Measurements from ENCODE around the gene MORN5.

The MORN5 gene

DNA sequence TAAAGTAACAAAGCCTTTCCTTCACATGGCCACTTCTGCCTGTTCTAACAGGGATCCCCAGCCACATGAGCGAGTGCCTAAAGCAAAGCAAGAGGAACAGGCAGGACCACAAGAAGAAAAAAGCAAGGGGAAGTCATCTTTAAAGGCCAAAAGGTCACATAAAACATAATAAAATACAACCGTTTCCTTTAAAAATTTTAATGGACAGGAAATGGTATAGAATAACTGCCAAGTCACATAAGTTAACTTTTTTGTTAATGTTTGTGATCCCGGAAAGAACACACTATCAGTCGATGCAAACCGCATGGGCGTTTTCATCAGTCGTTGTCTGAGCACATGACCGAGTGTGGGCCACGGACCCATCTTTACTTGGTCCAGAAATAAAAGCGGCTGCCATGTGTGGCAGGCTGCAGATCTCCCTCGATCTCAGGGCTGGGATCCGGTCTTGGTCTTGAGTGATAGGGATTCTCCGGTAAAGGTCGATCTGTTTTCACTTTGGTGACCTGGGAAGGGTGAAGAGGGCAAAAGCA is 15.8 kb upstream of the MORN5 start:
- no peak for DNase-seq (ENCODE audit: low read depth)

DNA sequence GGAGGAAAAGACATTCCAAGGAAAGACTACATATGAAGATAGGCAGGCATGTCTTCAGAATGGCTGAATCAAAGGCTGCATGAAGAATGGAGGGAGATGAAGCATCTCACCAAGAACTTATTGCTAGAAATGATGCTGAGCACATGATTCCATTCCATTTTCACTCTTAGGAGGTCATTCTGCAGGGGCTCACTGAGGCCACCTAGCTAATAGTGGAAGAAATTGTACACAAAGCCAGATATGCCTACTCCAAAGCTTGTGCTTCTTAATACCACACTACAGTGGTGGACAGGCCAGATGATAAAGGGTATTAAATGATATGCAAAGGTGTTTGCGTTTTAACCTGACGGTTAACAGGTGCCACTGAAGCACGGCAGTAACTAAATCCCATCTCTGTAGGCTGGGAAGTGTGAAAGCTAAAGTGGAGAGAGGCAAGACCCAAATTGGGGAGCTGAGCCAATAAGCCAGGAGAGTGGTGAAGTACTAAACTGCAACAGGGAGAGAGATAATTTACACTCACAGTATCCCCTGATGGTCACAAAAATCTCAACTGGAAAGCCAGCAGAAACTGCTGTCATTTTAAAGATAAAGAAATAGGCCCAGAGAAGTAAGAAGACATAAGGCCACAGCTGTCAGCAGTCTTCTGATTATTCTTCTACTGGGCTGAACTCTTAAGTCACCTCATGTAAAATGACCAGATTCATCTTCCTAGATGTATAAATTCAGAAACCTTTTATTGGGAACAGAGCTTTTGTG is 14.7 kb upstream of the MORN5 start:
- DNase-seq (ENCODE audit: low read depth): no peak

DNA sequence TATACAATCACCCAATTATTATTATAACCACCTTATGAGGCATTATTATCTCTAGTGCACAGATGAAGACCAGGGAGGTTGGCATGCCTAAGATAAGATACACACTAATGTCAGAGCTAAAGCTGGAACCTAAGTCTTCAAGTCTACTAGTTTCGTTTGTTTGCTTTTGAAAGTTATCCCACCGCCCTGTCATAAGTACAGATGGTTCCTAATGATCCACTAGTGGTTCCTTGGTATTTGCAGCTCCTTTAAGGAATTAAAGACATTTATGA is 14.2 kb upstream of the MORN5 start:
- DNase-seq (ENCODE audit: low read depth): no peak

DNA sequence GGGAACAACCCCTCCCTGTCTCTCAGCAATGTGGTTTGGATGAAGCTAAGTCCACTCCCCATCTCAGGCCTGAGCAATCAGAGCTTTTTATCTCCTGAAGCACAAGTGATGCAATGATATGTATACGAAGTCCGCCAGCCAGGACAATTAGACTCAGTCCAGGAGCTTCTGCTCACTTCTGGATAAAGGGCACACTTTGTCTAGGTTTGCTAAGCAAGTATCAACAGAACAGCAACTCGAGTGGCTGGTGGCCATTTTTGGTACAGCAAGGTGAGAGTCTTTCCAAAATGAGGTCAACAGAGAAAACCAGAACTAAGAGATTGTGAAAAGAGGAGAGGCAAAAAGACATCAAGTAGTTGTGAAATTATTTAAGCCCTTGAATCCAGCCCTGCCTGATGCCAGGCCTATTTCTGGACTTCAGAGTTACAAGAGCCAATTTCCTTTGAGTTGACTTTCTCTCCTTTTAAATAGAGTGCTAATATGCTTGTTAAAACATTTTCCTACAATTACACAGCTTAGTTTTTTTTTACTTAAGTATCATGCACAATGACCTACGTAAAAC is 8.4 kb upstream of the MORN5 start:
- DNase-seq (ENCODE audit: low read depth): no peak

DNA sequence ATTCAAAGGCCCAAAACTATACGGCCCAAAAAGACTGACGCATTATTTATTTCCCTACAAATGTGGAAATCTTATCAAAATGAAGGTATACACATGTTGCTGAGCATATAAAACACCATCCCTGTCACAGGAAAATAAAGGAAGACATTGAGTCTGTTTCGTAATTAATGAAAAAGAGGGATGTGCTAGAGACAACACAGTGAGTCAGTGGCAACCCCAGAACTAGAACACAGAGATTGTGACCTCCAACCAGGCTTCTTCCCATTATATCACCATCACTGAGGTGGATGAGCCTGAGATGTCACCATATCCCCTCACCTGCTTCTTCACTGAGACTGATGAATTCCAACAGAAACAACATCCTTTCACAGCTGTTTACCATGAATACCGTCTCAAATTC is 3.9 kb upstream of the MORN5 start:
- no peak for DNase-seq (ENCODE audit: low read depth)

DNA sequence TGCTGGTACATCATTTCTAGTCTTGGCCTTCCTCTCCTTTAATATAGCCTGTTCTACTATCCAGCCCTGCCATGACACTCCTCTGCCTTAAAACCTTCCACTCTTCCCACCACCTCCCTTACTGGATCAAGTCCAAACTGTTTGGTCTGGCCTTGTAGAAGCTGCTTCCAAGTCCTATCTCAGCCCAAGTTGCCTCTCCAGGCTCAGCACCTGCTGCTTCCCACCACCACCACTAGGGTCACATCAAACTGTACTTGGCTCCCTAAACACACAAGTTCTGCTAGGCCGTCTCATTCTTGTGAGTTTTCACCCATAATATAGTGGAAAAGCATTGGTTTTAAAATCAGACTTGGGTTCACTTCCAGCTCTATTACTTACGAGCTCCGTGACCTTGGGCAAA is 1.5 kb upstream of the MORN5 start:
- DNase-seq (ENCODE audit: low read depth): peak; percentile 3

DNA sequence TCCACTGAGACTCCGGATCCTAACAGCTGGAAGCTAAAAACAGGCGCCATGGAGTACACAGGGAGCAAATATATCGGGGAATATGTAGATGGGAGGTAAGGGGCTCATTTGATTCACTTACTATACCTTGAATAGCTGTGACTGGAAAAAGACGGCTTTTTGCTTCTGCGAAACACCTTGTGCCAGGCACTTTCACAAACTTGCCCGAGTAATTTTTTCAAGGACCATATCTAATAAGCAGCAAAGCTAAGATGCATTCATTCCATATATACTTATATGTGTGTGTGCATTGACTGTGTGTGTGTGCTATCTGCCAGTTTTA is 178 bp downstream of the MORN5 start:
- DNase-seq (ENCODE audit: low read depth): no peak

DNA sequence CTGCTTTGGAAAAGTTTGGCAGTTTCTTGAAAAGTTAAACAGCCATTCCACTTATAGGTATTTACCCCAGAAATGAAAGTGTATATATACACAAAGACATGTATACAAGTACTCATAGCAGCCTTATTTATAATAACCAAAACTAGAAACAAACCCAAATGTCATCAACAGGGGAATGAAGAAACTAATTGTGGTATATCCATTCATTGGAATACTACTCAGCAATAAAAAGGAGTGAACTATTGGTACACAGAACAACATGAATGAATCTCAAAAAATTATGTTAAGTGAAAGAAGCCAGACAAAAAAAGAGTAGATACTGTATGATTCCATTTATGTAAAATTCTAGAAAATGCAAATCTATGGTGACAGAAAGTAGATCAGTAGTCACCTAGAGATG is 2.7 kb downstream of the MORN5 start:
- no peak for DNase-seq (ENCODE audit: low read depth)

DNA sequence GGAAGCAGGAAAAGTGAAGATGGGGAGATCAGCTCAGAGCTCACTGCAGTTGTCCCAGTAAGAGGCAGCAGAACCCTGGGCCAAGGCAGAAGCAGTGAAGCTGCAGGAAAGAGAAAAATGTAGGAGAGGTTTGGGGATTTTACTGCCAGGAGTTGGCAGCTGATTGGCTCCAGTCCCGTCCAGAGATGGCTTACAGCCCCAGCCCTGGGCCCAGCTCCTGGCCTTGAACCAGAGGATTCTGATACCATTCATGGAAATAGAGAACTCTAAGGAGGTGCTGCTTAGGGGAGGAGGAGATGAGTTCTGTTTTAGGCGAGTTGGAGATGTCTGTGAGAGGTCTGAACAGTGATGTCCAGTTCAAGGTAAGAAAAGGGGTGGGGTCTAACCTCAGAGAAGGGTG is 4.6 kb downstream of the MORN5 start:
- no peak for DNase-seq (ENCODE audit: low read depth)

DNA sequence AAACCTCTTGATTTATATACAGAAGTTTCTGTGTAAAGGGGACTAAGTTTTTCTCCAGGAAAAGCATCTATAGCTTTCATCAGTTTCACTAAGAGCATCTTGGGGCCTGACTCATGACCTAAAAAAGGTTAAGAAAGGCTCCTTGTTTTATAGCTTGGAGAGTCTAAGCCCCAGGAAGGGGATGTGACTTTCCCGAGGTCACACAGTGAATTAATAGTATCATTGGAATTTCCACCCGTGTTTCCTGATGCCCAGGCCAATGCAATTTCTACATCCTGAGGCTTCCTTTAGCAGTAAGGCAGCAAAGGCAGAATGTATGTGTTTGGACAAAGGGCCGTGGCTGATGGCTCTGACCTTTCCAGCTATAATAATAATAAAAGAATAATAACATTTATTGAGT is 8.6 kb downstream of the MORN5 start:
- DNase-seq (ENCODE audit: low read depth): no peak

DNA sequence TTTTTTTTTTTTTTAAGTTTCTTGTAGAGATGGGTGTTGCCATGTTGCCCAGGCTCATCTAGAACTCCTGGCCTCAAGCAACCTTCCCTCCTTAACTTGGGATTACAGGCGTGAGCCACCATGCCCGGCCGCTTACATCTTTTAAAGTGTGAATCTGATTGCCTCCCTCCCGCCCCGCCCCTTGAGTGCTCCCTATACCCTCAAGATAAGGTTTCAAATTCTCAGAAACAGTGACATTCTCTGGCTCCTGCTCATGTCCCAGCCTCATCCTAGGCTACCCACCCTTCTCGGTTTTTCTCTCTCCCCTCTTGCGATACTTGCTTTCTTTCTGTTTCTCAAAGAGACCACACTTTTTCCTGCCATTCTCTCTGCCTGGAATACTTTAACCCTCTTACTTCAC is 12.4 kb downstream of the MORN5 start:
- DNase-seq (ENCODE audit: low read depth): no peak

DNA sequence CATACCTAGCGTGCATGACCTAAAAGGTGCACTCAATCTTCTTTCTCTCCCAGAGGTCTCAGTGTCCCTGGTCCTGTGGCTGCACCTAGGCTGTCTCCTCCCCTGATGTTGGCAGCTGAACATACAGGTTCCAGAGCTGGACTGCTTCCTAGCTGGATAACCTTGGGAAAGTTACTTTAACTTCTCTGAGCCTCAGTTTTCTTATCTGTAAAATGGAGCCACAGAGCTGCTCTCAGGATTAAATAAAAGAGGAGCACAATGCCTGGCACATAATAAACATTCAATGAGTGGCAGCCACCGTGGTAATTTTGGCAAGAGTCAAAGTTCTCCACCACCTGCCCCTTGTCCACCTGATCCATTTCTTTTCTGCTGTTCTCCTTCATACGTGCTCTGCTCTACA is 14.0 kb downstream of the MORN5 start:
- no peak for DNase-seq (ENCODE audit: low read depth)

DNA sequence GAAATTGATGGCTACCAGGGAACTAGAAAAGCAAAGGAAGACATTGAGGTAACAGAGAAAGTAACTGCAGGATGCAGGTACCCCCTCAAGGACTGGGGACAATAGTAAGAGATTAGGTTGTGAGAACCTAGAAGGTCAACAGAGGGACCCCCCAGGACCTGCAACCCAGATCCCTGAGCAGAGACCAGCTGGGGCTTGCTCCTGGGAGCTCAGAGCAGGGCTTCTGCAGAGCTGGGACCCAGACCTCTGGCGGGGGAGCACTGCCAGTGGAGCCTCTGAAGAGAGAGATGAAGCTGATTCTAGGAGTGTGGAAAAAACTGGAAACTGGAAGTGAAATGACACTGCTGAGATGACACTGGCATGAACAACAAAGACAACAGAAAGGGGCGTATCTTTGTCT is 17.2 kb downstream of the MORN5 start:
- DNase-seq (ENCODE audit: low read depth): no peak

DNA sequence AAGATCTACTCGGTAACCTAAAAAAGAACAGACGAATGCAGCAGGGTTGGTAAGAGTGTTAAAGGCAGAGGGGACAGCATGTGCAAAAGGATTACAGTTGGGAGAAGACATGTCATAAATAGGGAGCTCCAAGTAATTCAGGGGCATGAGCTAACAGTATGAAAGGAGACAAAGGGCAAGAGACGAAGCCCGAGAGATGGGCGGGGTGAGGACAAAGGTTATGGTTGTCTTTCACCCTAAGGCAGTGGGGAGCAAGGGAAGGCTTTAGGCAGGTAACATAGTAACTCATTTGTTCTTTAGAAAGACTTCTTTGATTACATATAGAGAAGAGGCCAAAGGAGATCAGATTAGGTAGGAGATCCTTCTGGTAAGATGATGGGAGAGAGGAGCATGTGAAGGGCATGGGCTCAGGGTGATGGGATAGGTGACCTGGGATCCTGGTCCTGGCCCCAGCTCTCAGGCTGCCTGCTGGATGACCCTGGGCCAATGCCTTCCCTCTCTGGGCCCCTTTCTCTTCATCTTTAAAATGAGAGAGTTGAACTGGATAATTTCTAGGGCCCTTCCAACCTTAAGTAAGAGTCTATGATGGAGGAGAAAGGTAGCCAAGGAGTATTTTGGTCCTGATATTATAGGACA is 19.5 kb downstream of the MORN5 start:
- no peak for DNase-seq (ENCODE audit: low read depth)

DNA sequence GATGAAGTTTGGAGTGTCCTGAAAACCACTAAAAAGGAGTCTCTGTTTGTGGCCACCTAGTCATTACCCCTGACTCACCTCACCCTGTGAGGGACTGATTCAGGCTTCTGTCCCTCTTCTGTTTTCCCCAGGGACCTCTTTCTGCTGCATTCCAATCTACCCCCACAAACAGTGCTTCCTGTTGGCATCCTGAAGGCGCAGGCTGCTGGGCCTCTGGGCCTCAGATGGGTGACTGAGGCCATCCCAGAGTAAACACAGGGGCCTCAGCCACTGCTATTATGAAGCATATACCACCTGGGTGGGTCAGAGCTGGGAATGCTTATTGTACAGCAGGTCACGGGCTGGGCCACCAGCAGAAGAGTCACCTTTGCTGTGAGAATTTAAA is 20.0 kb downstream of the MORN5 start:
- no peak for DNase-seq (ENCODE audit: low read depth)

DNA sequence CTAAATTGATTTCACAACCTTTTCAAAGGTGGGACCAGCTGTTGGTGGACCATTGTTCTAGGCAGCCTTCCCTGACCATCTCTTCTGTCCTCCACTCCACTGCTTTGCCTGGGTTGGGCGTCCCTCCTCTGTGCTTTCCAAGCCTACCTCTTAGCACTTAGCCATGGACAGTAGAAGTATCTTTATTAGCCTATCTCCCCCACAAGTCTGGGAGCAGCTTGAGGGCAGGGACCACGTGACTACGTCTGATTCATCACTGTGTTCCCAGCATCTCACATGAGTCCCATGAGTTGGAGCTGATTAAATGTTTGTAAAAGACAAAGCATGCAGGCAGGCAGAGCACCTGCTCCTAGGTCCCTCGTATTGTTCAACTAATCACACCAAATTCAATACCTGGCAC is 20.9 kb downstream of the MORN5 start:
- DNase-seq (ENCODE audit: low read depth): no peak

DNA sequence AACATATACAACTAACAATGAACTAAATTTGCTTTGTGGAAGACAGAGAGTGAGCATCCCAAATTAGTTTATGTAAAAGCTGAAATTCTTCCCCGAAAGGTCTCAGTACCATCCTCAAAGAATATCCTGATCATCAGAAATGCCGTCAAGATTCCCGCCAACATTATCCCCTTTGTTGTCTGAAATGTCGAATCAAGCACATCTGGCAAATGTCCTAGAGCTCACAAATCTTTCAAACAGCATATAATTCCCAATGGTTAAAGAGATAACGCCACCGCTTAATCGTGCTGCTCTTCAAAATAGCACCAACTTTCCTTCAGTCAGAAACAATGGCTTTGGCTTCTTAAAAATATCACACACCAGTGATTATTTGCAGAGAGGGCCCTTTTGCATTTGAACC is 23.8 kb downstream of the MORN5 start:
- DNase-seq (ENCODE audit: low read depth): no peak

DNA sequence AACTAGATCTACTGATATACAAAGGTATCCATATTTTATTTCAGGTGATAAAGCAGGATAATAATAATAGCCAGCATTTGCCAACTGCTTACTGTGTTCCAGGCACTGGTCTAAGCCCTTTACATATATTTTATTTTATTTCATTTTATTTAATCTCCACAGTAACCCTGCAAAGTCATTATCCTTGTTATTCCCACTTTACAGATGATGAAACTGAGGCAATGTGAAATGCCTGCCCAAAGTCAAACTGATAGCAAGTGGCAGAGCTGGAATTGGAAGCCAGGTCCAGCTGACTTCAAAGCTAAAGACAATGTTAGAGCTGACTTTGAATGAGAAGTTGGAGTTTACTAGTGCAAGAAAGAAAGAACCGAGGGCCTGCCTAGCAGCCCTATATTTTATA is 24.8 kb downstream of the MORN5 start:
- DNase-seq (ENCODE audit: low read depth): no peak

DNA sequence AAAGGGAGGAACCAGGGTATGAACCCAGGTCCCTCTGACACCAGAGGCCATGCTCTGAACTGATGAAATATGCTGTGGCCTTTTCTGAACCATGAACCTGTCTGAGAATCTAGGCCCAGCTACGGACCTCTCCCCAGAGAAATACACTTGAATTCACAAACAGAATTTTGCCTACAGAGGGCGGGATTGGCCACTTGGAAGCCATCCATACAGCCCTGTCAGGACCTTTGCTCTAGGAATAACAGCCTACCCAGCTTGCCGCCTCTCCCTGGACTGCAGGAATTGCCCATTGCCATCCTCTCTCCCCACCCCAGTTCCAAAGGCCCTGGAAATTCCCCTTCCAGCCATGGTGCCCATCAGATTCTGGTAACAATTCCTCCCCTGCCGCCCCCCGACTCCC is 26.6 kb downstream of the MORN5 start:
- no peak for DNase-seq (ENCODE audit: low read depth)

DNA sequence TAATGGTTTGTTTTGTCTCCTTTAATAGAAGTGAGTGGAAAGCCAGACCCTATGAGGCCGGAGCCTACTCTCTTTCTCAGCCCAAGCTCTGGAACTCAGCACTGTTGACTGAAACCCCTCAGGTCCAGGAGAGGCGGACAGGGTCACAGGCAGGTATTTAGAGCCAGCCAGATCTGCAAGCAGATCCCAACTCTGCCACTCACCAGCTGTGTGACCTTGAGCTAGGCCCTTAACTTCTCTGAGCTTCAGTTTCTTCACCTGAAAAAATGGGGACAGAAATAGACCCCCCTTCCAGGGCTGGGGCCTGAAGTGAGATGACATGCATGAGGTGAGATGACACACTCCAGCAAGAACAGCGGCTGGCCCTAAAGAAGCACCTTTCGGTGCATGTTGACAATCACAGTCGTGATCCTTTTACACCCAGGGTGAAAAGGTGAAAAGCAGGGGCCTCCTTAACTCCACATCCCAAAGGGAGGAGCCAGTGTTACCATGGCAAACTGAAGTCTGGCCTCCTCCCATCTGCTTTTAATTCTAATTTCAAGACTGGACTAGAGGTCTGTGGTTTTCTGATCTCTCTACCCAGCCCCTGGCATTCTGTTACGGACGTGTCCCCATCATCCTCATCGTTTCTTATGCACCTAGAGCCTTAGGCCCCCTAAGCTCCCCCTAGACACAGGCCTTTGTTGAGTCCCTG is 27.2 kb downstream of the MORN5 start:
- no peak for DNase-seq (ENCODE audit: low read depth)

DNA sequence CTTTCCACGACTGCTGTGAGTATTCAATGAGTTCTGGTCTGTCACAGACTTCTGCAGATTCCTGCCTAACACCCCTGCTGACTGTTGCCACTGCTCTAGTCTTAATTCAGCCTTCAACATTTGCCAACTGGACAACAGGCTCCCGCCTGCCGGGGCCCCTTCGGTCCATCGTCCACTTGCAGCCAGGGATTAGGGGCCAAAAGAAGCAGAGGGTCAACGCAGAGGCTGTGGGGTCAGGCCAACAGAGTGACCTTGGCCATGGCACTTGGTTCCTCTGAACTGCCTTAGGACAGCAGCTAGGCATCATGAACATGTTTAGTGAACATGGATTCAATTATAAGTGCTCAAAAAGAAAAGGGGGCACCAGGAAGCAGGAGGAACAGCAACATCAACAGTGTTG is 28.7 kb downstream of the MORN5 start:
- DNase-seq (ENCODE audit: low read depth): no peak

DNA sequence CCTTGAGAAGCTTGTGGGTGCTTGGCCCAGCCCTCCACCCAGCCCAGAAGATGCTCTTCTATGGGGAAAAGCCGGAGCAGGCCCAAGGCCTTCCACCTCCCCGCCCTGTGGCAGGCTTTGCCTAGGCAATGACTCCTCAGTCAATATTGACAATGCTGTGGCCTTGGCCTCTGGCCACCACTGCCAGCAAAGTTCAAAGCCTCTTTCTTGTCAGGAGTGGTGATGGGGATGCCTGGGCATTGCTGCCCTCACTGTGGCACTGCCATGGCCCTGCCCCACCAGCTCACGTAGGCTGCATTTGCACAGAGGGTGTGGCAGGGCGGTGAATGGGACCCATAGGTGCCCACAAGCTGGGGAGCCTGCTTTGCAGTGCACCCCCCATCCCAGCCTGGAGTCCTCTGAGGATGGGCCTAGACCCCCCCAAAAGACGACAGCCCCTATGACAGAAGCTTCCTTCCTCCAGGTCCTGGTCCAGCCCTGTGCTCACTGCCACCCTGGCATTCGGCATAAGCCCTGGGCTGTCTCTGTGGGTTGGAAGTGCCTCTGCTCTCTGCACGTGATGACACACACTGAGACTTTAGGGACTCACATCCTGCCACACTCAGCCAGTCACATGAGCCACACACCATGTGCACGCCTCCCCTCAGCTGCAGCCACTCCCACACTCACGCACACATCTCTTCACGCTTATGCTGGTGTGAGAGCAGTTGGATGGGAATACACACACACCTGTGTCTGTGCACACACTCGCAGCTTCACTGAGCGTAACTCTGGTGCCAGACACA is 31.1 kb downstream of the MORN5 start:
- DNase-seq (ENCODE audit: low read depth): no peak

DNA sequence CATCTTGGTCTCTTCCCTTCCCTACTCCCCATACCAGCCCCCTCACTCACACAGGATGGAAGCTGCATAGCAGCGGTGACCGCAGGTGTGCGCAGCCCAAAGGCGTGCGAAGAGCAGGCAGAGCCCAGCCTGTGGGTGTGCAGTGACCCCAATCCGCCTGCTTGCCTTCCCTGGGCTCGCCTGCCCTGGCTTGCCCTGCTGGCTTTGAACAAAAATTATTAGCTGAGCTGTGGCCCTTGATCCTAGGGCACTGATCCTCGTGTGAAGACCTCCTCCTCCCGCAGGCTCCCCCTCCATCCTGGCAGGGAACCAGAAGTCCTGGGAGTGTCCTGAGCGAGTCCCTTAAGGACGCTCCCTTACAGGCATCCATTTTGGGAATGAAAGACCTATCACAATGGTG is 31.9 kb downstream of the MORN5 start:
- no peak for DNase-seq (ENCODE audit: low read depth)
